ENCODE results near the gene RAB17.

Gene RAB17

GRCh38 chr2:237547841-237548416 is 42.6 kb downstream of the RAB17 start:
- Histone ChIP-seq H3K4me3 (ENCODE audit: low read length) (no peak overlapping the region), H3K27ac (ENCODE audit: low read length) (no peak overlapping the region), H4K20me1 (ENCODE audit: insufficient read depth, low read length) (no peaks in the 10 kb centered on the region), H3K9me3 (ENCODE audit: insufficient read depth, low read length) (no peaks in the 10 kb centered on the region), H2AFZ (ENCODE audit: low read depth, low read length) (no peak overlapping the region), H3K36me3 (replicated peaks; ENCODE audit: low read depth, low read length) (no peaks in the 10 kb centered on the region), H3K27me3 (ENCODE audit: low read depth, low read length) (no peaks in the 10 kb centered on the region), H3K4me2 (ENCODE audit: low read length) (no peak overlapping the region), H3K9ac (ENCODE audit: low read length) (no peak overlapping the region), H3K4me1 (ENCODE audit: low read length) (peaks cover 7% of the 10 kb centered on the region; the same call in 1 of the 2 replicates), H3K79me2 (ENCODE audit: low read length) (no peaks in the 10 kb centered on the region)
- TF ChIP-seq CTCF (IDR thresholded peaks at IDR 0.05; ENCODE audit: low read depth, low read length), result no peak
- TF ChIP-seq EZH2phosphoT487 (IDR thresholded peaks at IDR 0.05; ENCODE audit: low read depth), result no peak

GRCh38 chr2:237546876-237547395 is 43.6 kb downstream of the RAB17 start:
- TF ChIP-seq EZH2phosphoT487 (IDR thresholded peaks at IDR 0.05; ENCODE audit: low read depth) (no peak), CTCF (IDR thresholded peaks at IDR 0.05; ENCODE audit: low read depth, low read length) (no peak)
- no peak overlapping the region for H3K9ac ChIP-seq (ENCODE audit: low read length)
- peaks cover 12% of the 10 kb centered on the region for H3K4me1 ChIP-seq (ENCODE audit: low read length)
- H3K4me3 ChIP-seq (ENCODE audit: low read length), result no peak overlapping the region
- no peaks in the 10 kb centered on the region for H3K79me2 ChIP-seq (ENCODE audit: low read length)
- H2AFZ ChIP-seq (ENCODE audit: low read depth, low read length), result no peak overlapping the region
- H3K9me3 ChIP-seq (ENCODE audit: insufficient read depth, low read length), result no peaks in the 10 kb centered on the region
- no peaks in the 10 kb centered on the region for H3K27me3 ChIP-seq (ENCODE audit: low read depth, low read length)
- H3K4me2 ChIP-seq (ENCODE audit: low read length), result no peak overlapping the region
- H3K27ac ChIP-seq (ENCODE audit: low read length), result no peak overlapping the region
- H4K20me1 ChIP-seq (ENCODE audit: insufficient read depth, low read length), result no peaks in the 10 kb centered on the region
- no peaks in the 10 kb centered on the region for H3K36me3 ChIP-seq (replicated peaks; ENCODE audit: low read depth, low read length)

GRCh38 chr2:237546040-237546875 is 44.3 kb downstream of the RAB17 start:
- Histone ChIP-seq H3K9me3 (ENCODE audit: insufficient read depth, low read length) (no peaks in the 10 kb centered on the region), H3K4me2 (ENCODE audit: low read length) (no peak overlapping the region), H3K27ac (ENCODE audit: low read length) (no peak overlapping the region), H2AFZ (ENCODE audit: low read depth, low read length) (no peak overlapping the region), H3K4me1 (ENCODE audit: low read length) (peaks cover 19% of the 10 kb centered on the region), H3K9ac (ENCODE audit: low read length) (no peak overlapping the region), H3K27me3 (ENCODE audit: low read depth, low read length) (no peaks in the 10 kb centered on the region), H3K79me2 (ENCODE audit: low read length) (no peaks in the 10 kb centered on the region), H3K36me3 (replicated peaks; ENCODE audit: low read depth, low read length) (no peaks in the 10 kb centered on the region), H3K4me3 (ENCODE audit: low read length) (no peak overlapping the region), H4K20me1 (ENCODE audit: insufficient read depth, low read length) (no peaks in the 10 kb centered on the region)
- TF ChIP-seq CTCF (IDR thresholded peaks at IDR 0.05; ENCODE audit: low read depth, low read length), result no peak
- TF ChIP-seq EZH2phosphoT487 (IDR thresholded peaks at IDR 0.05; ENCODE audit: low read depth), result no peak

- Histone ChIP-seq H3K36me3 (replicated peaks; ENCODE audit: low read depth, low read length) (no peaks in the 10 kb centered on the region), H3K27me3 (ENCODE audit: low read depth, low read length) (no peaks in the 10 kb centered on the region), H3K4me1 (ENCODE audit: low read length) (peaks cover 35% of the 10 kb centered on the region), H2AFZ (ENCODE audit: low read depth, low read length) (no peak overlapping the region), H3K79me2 (ENCODE audit: low read length) (no peaks in the 10 kb centered on the region), H3K27ac (ENCODE audit: low read length) (peak overlapping the region; percentile 79), H3K4me3 (ENCODE audit: low read length) (no peak overlapping the region), H4K20me1 (ENCODE audit: insufficient read depth, low read length) (no peaks in the 10 kb centered on the region), H3K9me3 (ENCODE audit: insufficient read depth, low read length) (no peaks in the 10 kb centered on the region), H3K4me2 (ENCODE audit: low read length) (0 out of 2 replicates have a peak overlapping the region, but pooled peaks have one; percentile 63), H3K9ac (ENCODE audit: low read length) (peak overlapping the region; percentile 55; the same call in 1 of the 2 replicates)
- TF ChIP-seq CTCF (IDR thresholded peaks at IDR 0.05; ENCODE audit: low read depth, low read length), result no peak
- no peak for TF ChIP-seq EZH2phosphoT487 (IDR thresholded peaks at IDR 0.05; ENCODE audit: low read depth)
These were observed 48.4 kb downstream of the RAB17 start for GRCh38 chr2:237542001-237542704.

Data from OCI-LY3 (cell line).